HEK293T (cell line): Measurements from ENCODE around the gene DMD.

Source experiments
- CTCF ChIA-PET: fragments of 350-600 bp; formaldehyde crosslinking; extraction: SDS; loops from one replicate; lab custom pipeline; 2021; ENCODE audit warnings: antibody characterized with exemption, inconsistent platforms; lab: Yijun Ruan, JAX
- POLR2A ChIA-PET: fragments of 350-600 bp; formaldehyde crosslinking; extraction: SDS; loops from one replicate; lab custom pipeline; 2020; ENCODE audit warnings: antibody characterized with exemption, inconsistent platforms; lab: Yijun Ruan, JAX
- DNase-seq: peaks from one replicate; pipeline ENCODE4 v3.0.0; 2012; ENCODE audit warnings: mixed read lengths; ENCODE audit errors: extremely low spot score
- ARNT ChIP-seq: fragments of 450-650 bp; IDR thresholded peaks from 2 replicates; pipeline ENCODE4 v1.6.1; 2017; ENCODE audit warnings: mild to moderate bottlenecking
- BHLHE40 ChIP-seq: fragments of 450-650 bp; IDR thresholded peaks from 2 replicates; pipeline ENCODE4 v1.6.1; 2016; ENCODE audit warnings: mild to moderate bottlenecking, moderate library complexity, borderline replicate concordance
- CTBP1 ChIP-seq: fragments of 450-650 bp; IDR thresholded peaks from 2 replicates; pipeline ENCODE4 v1.6.1; 2016; ENCODE audit warnings: borderline replicate concordance
- ELF4 ChIP-seq: fragments of 450-650 bp; IDR thresholded peaks from 2 replicates; pipeline ENCODE4 v1.6.1; 2017; ENCODE audit warnings: antibody characterized with exemption
- FOXA1 ChIP-seq: fragments of 450-650 bp; IDR thresholded peaks from 2 replicates; pipeline ENCODE4 v1.6.1; 2016; ENCODE audit warnings: mild to moderate bottlenecking
- FOXK2 ChIP-seq: fragments of 450-650 bp; IDR thresholded peaks from 2 replicates; pipeline ENCODE4 v1.6.1; 2016; ENCODE audit warnings: mild to moderate bottlenecking
- FOXM1 ChIP-seq: fragments of 450-650 bp; IDR thresholded peaks from 2 replicates; pipeline ENCODE4 v1.6.1; 2017; ENCODE audit warnings: mild to moderate bottlenecking, borderline replicate concordance
- HDGF ChIP-seq: fragments of 450-650 bp; IDR thresholded peaks from 2 replicates; pipeline ENCODE4 v1.6.1; 2017; ENCODE audit warnings: antibody characterized with exemption, borderline replicate concordance
- L3MBTL2 ChIP-seq: fragments of 450-650 bp; conservative IDR thresholded peaks from 2 replicates; pipeline ENCODE4 v1.6.1; 2016; ENCODE audit warnings: mild to moderate bottlenecking
- LEF1 ChIP-seq: fragments of 450-650 bp; IDR thresholded peaks from 2 replicates; pipeline ENCODE4 v1.6.1; 2017; ENCODE audit warnings: mild to moderate bottlenecking, borderline replicate concordance
- NFRKB ChIP-seq: fragments of 450-650 bp; IDR thresholded peaks from 2 replicates; pipeline ENCODE4 v1.6.1; 2016; ENCODE audit warnings: mild to moderate bottlenecking, moderate library complexity
- PKNOX1 ChIP-seq: fragments of 450-650 bp; IDR thresholded peaks from 2 replicates; pipeline ENCODE4 v1.6.1; 2016
- SP1 ChIP-seq: fragments of 450-650 bp; IDR thresholded peaks from 2 replicates; pipeline ENCODE4 v1.6.1; 2017
- SUZ12 ChIP-seq: fragments of 450-650 bp; IDR thresholded peaks from 2 replicates; pipeline ENCODE4 v1.6.1; 2016; ENCODE audit warnings: mild to moderate bottlenecking
- TARDBP ChIP-seq: fragments of 450-650 bp; IDR thresholded peaks from 2 replicates; pipeline ENCODE4 v1.6.1; 2016
- ZNF384 ChIP-seq: fragments of 450-650 bp; IDR thresholded peaks from 2 replicates; pipeline ENCODE4 v1.6.1; 2016

The DMD gene

GRCh38 chrX:32170481-32170880 lies 1040.9 kb downstream of the DMD start:
- no peak for DNase-seq
- POLR2A ChIA-PET, result no interaction called here
- TF ChIP-seq ELF4, result no peak
- CTCF ChIA-PET, result no interaction called here

GRCh38 chrX:32155044-32155638 lies 1056.2 kb downstream of the DMD start:
- ChIA-PET CTCF (interaction anchor here (0.6 kb wide), 1 partner anchor 1441 kb away, joined by 3 read pairs; no protein-coding TSS in a partner anchor), POLR2A (no interaction called here)
- DNase-seq, result no peak
- TF ChIP-seq CTBP1 (no peak), SP1 (no peak), HDGF (no peak), ZNF384 (no peak), L3MBTL2 (no peak), FOXM1 (no peak), SUZ12 (no peak), ARNT (no peak), NFRKB (no peak), FOXK2 (no peak), LEF1 (no peak), ELF4 (no peak), FOXA1 (no peak), TARDBP (no peak), BHLHE40 (no peak), PKNOX1 (no peak)

GRCh38 chrX:32153585-32153984 lies 1057.8 kb downstream of the DMD start:
- TF ChIP-seq SUZ12 (no peak), L3MBTL2 (no peak), TARDBP (no peak), HDGF (no peak), FOXM1 (no peak), ARNT (no peak), FOXA1 (no peak), FOXK2 (no peak), LEF1 (no peak), NFRKB (no peak), BHLHE40 (no peak), CTBP1 (no peak), ELF4 (no peak), ZNF384 (no peak), SP1 (no peak), PKNOX1 (no peak)
- ChIA-PET CTCF (no interaction called here), POLR2A (no interaction called here)
- no peak for DNase-seq

GRCh38 chrX:32150141-32150540 lies 1061.2 kb downstream of the DMD start:
- ChIA-PET CTCF (no interaction called here), POLR2A (no interaction called here)
- no peak for TF ChIP-seq FOXK2
- no peak for TF ChIP-seq SUZ12
- TF ChIP-seq BHLHE40, result no peak
- TF ChIP-seq PKNOX1, result no peak
- no peak for TF ChIP-seq TARDBP
- TF ChIP-seq NFRKB, result no peak
- no peak for DNase-seq

- no peak for DNase-seq
- ChIA-PET POLR2A (no interaction called here), CTCF (no interaction called here)
- no peak for TF ChIP-seq ZNF384
- TF ChIP-seq HDGF, result no peak
- no peak for TF ChIP-seq SP1
- TF ChIP-seq LEF1, result no peak
- TF ChIP-seq SUZ12, result no peak
- TF ChIP-seq ARNT, result no peak
- no peak for TF ChIP-seq BHLHE40
- no peak for TF ChIP-seq FOXM1
- no peak for TF ChIP-seq FOXA1
These were observed 1069.5 kb downstream of the DMD start for GRCh38 chrX:32141841-32142240.

GRCh38 chrX:32139476-32139875 lies 1071.9 kb downstream of the DMD start:
- no peak for DNase-seq
- ChIA-PET CTCF (no interaction called here), POLR2A (no interaction called here)
- no peak for TF ChIP-seq FOXM1

GRCh38 chrX:32137525-32137924 lies 1073.8 kb downstream of the DMD start:
- CTCF ChIA-PET, result no interaction called here
- DNase-seq, result no peak
- POLR2A ChIA-PET, result no interaction called here

More at GRCh38 chrX:32137525-32137924, 1073.8 kb downstream of the DMD start:
- TF ChIP-seq HDGF (no peak), ELF4 (no peak), PKNOX1 (no peak), FOXK2 (no peak), ARNT (no peak), FOXA1 (no peak), FOXM1 (no peak), NFRKB (no peak), BHLHE40 (no peak), SUZ12 (no peak), L3MBTL2 (no peak), LEF1 (no peak), TARDBP (no peak), CTBP1 (no peak), SP1 (no peak), ZNF384 (no peak)
